PC-9 (cell line): ENCODE measurements around the gene ANKRD33B. TPM values are rescaled to one million over a fixed set of nuclear protein-coding genes. Genes with fewer than 3 reads are reported as not detected.

Experiments used
- BruUV-seq: library from RNA; stranded (reverse); fragments of 400-500 nt; replicated peaks from 2 replicates; lab custom pipeline; 2021; lab: Mats Ljungman, UMichigan
- CTCF ChIA-PET: fragments of 300-600 bp; sonication (Branson Sonifier 250); formaldehyde crosslinking; loops from one replicate; lab custom pipeline; 2022; ENCODE audit warnings: antibody characterized with exemption; lab: Charles Lee
- POLR2A ChIA-PET: fragments of 300-600 bp; sonication (Branson Sonifier 250); formaldehyde crosslinking; loops from one replicate; lab custom pipeline; 2022; ENCODE audit warnings: antibody characterized with exemption; ENCODE audit not compliant: unreplicated experiment; lab: Charles Lee
- DNase-seq, 2 experiments: peaks; one replicate each; pipeline versions ENCODE4 v3.0.0 to v3.0.0-alpha.2; 2015 to 2022; ENCODE audit warnings: mixed read lengths in 1 of 2
- H2AFZ ChIP-seq: fragments of 200-600 bp; sonication (generic); 2 replicates; pipeline ENCODE4 v1.8.1; 2017; ENCODE audit warnings: antibody characterized with exemption
- H3F3A ChIP-seq: fragments of 200-600 bp; sonication (generic); 2 replicates; pipeline ENCODE4 v1.8.1; 2017; ENCODE audit warnings: antibody characterized with exemption, mild to moderate bottlenecking, low read depth; ENCODE audit not compliant: insufficient read depth
- H3K27ac ChIP-seq: fragments of 200-600 bp; sonication (generic); 2 replicates; pipeline ENCODE4 v1.6.1; 2016; ENCODE audit warnings: mixed run types
- H3K27me3 ChIP-seq: fragments of 200-600 bp; sonication (generic); 2 replicates; pipeline ENCODE4 v1.6.1; 2016; ENCODE audit warnings: low read depth, mixed run types; ENCODE audit not compliant: insufficient read depth
- H3K36me3 ChIP-seq: fragments of 200-600 bp; sonication (generic); 2 replicates; pipeline ENCODE4 v1.6.1; 2016; ENCODE audit warnings: low read depth, mixed run types
- H3K4me1 ChIP-seq: fragments of 200-600 bp; sonication (generic); replicated peaks from 2 replicates; pipeline ENCODE4 v1.6.1; 2016; ENCODE audit warnings: mixed run types; ENCODE audit not compliant: insufficient read depth
- H3K4me2 ChIP-seq: fragments of 200-600 bp; sonication (generic); 2 replicates; pipeline ENCODE4 v1.6.1; 2017; ENCODE audit warnings: mixed run types
- H3K4me3 ChIP-seq: fragments of 200-600 bp; sonication (generic); 2 replicates; pipeline ENCODE4 v1.6.1; 2016; ENCODE audit warnings: mixed run types
- H3K79me2 ChIP-seq: fragments of 200-600 bp; sonication (generic); 2 replicates; pipeline ENCODE4 v1.6.1; 2017; ENCODE audit warnings: low read depth, mixed run types
- H3K9me2 ChIP-seq: fragments of 200-600 bp; sonication (generic); 2 replicates; pipeline ENCODE4 v1.8.1; 2017; ENCODE audit warnings: mild to moderate bottlenecking; ENCODE audit not compliant: insufficient read depth
- H3K9me3 ChIP-seq: fragments of 200-600 bp; sonication (generic); 2 replicates; pipeline ENCODE4 v1.8.1; 2016; ENCODE audit warnings: low read depth; ENCODE audit not compliant: insufficient read depth
- H4K20me1 ChIP-seq: fragments of 200-600 bp; sonication (generic); 2 replicates; pipeline ENCODE4 v1.8.1; 2017; ENCODE audit not compliant: insufficient read depth
- EZH2 ChIP-seq: fragments of 200-600 bp; sonication (generic); IDR thresholded peaks from 2 replicates; pipeline ENCODE4 v1.8.0; 2017; ENCODE audit warnings: antibody characterized with exemption, low read depth
- intact Hi-C: fragments of 100-400 bp; cut with micrococcal nuclease; formaldehyde crosslinking; loops from one replicate; pipeline ENCODE4 v1.10.0; 2022; ENCODE audit not compliant: unreplicated experiment
- total RNA-seq: library from RNA; stranded (reverse); gene quantifications from 2 replicates; pipeline ENCODE4 v1.2.3, GENCODE V29; 2021
- TF ChIP-seq, protein P1 (sequence below): fragments of 200-600 bp; sonication (generic); conservative IDR thresholded peaks from 2 replicates; pipeline ENCODE4 v1.6.1; 2017; ENCODE audit warnings: mixed run types, antibody characterized with exemption, mild to moderate bottlenecking, moderate library complexity

The ANKRD33B gene
- total RNA-seq, 1 experiment from 2014 or later = 32.1 TPM

DNA sequence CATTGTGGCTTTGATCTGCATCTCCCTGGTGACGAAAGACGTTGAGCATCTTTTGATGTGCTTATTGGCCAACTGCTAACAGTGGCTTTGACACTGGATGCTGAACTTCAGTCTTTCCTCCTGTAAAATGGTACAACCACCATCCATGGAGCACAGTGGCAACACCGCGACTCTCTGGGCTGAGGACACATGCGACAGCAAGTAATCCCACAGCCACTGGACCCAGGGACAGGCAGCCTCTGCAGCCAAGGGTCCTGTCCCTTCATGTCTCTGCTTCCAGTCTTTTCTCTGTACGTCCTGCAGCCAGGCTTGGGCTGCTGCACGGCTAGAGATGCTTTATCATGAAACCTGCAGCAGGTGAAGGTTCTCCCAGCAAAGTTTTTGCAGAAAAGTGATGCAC, 113.7 kb downstream of the ANKRD33B start:
- H3F3A ChIP-seq = no peaks in the 10 kb centered on the region

DNA sequence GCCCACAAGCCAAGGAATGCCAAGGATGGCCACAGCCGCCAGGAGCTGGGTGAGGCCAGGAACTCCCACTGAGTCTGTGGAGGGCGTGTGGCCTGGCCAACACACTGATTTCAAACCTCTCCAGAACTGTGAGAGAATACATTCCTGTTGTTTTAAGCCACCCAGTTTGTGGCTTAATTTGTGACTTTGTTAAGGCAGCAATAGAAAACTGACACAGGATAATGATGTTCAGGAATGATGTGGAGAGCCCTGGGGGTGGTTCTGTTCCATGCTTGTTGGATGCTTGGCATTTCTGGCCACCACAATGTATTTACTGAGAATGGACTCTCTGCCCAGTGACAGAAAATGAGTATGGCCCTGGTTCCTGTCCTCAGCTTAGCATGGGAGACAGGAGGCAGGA, 114.4 kb downstream of the ANKRD33B start:
- CTCF ChIA-PET = no interaction called here

More for the DNA sequence above, 113.7 kb downstream of the ANKRD33B start:
- BruUV-seq = no TSS peak
- POLR2A ChIA-PET = no interaction called here
- H3K9me2 ChIP-seq = no peaks in the 10 kb centered on the region
- H4K20me1 ChIP-seq = no peaks in the 10 kb centered on the region
- no peak for DNase-seq
- H3K9me3 ChIP-seq = no peaks in the 10 kb centered on the region
- H3K79me2 ChIP-seq = no peaks in the 10 kb centered on the region
- no peak overlapping the region for H3K27ac ChIP-seq
- CTCF ChIA-PET = no interaction called here
- TF ChIP-seq, protein P1, sequence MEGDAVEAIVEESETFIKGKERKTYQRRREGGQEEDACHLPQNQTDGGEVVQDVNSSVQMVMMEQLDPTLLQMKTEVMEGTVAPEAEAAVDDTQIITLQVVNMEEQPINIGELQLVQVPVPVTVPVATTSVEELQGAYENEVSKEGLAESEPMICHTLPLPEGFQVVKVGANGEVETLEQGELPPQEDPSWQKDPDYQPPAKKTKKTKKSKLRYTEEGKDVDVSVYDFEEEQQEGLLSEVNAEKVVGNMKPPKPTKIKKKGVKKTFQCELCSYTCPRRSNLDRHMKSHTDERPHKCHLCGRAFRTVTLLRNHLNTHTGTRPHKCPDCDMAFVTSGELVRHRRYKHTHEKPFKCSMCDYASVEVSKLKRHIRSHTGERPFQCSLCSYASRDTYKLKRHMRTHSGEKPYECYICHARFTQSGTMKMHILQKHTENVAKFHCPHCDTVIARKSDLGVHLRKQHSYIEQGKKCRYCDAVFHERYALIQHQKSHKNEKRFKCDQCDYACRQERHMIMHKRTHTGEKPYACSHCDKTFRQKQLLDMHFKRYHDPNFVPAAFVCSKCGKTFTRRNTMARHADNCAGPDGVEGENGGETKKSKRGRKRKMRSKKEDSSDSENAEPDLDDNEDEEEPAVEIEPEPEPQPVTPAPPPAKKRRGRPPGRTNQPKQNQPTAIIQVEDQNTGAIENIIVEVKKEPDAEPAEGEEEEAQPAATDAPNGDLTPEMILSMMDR = no peak
- no peak for TF ChIP-seq EZH2
- no peaks in the 10 kb centered on the region for H3K27me3 ChIP-seq
- H3K4me1 ChIP-seq = no peaks in the 10 kb centered on the region
- H3K36me3 ChIP-seq = 0 out of 2 replicates have a peak, but pooled peaks cover 16% of the 10 kb centered on the region
- no peak overlapping the region for H2AFZ ChIP-seq
- H3K4me3 ChIP-seq = no peak overlapping the region
- intact Hi-C loops = no loop called here
- H3K4me2 ChIP-seq = no peak overlapping the region

DNA sequence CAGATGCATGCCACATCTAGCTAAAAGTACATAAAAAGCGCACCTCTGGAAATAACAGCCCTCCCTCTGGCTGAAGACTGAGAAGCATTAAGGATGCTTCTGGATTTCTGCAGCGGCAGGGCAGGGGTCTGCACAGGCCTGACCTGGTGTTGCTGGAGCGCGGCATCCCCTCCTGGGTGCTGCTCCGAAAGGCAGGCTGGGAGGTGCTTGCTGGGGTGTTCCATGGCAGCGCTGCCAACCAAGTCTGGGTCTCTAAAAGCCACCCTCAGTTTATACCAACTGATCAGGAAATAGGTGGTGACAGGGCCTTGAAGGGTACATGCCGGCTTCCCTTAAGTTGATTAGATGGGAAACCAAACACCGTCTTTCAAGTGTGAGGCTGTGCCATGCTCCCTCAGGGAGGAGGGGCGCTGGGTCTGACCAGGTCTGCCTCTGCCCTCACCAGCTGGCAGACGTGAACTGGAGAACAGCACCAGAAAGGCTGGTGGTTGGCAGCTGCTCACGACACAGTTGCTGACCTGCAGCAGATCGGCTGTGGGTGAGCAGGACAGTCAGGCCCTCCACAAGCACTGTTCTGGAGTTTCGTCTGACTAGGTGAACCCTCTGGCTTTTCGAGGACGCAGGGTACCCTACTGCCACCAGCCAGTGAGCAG, 115.6 kb downstream of the ANKRD33B start:
- no peak for DNase-seq
- intact Hi-C loops = no loop called here
- TF ChIP-seq, protein P1 = no peak
- TF ChIP-seq EZH2 = no peak
- no peak overlapping the region for H2AFZ ChIP-seq
- H3K27ac ChIP-seq = no peak overlapping the region
- H3K4me3 ChIP-seq = no peak overlapping the region
- BruUV-seq = no TSS peak
- H3K79me2 ChIP-seq = no peaks in the 10 kb centered on the region
- POLR2A ChIA-PET = interaction anchor here (0.7 kb wide), 1 partner anchor 299 kb away, joined by 4 read pairs; no protein-coding TSS in a partner anchor
- no peaks in the 10 kb centered on the region for H3K4me1 ChIP-seq
- H3K36me3 ChIP-seq = 0 out of 2 replicates have a peak, but pooled peaks cover 23% of the 10 kb centered on the region
- no peaks in the 10 kb centered on the region for H3K9me3 ChIP-seq
- no peak overlapping the region for H3K4me2 ChIP-seq
- H3K27me3 ChIP-seq = no peaks in the 10 kb centered on the region
- no peaks in the 10 kb centered on the region for H3K9me2 ChIP-seq
- H4K20me1 ChIP-seq = no peaks in the 10 kb centered on the region
- H3F3A ChIP-seq = no peaks in the 10 kb centered on the region
- CTCF ChIA-PET = no interaction called here

More for the DNA sequence above, 114.4 kb downstream of the ANKRD33B start:
- POLR2A ChIA-PET = no interaction called here
- no TSS peak for BruUV-seq
- H3K4me1 ChIP-seq = no peaks in the 10 kb centered on the region
- H3K36me3 ChIP-seq = 0 out of 2 replicates have a peak, but pooled peaks cover 23% of the 10 kb centered on the region
- H3K4me2 ChIP-seq = no peak overlapping the region
- no peaks in the 10 kb centered on the region for H3K79me2 ChIP-seq
- no peak overlapping the region for H3K27ac ChIP-seq
- H3K4me3 ChIP-seq = no peak overlapping the region
- no peak overlapping the region for H2AFZ ChIP-seq
- no peaks in the 10 kb centered on the region for H3K9me2 ChIP-seq
- no peak for TF ChIP-seq EZH2
- TF ChIP-seq, protein P1 = no peak
- DNase-seq = no peak
- H3K27me3 ChIP-seq = no peaks in the 10 kb centered on the region
- H3K9me3 ChIP-seq = no peaks in the 10 kb centered on the region
- no peaks in the 10 kb centered on the region for H3F3A ChIP-seq
- intact Hi-C loops = no loop called here
- no peaks in the 10 kb centered on the region for H4K20me1 ChIP-seq
